Liver (tissue), 9 donors: ENCODE measurements around the gene C16orf78. TPM values are rescaled to one million over a fixed set of nuclear protein-coding genes. Genes with fewer than 3 reads are reported as not detected.

ENCODE experiments used
- DNase-seq: peaks from one replicate; pipeline ENCODE4 v3.0.0-alpha.2; 2017; ENCODE audit warnings: low spot score
- H3K27ac ChIP-seq, 2 donors: one replicate each; pipeline ENCODE4 v1.7.0; 2013; ENCODE audit warnings: inconsistent platforms in 2 of 2, low read length in 2 of 2, control low read depth in 1 of 2, low read depth in 1 of 2, mild to moderate bottlenecking in 1 of 2
- H3K27me3 ChIP-seq, 4 donors: one replicate each; pipeline versions ENCODE4 v1.6.1 to v1.7.0; 2013; ENCODE audit warnings: low read length in 3 of 4, inconsistent platforms in 1 of 4, mild to moderate bottlenecking in 1 of 4, moderate library complexity in 1 of 4; ENCODE audit not compliant: control insufficient read depth in 4 of 4, insufficient read depth in 4 of 4
- H3K36me3 ChIP-seq, 4 donors: one replicate each; pipeline versions ENCODE4 v1.6.1 to v1.7.0; 2013; ENCODE audit warnings: low read length in 3 of 4, mild to moderate bottlenecking in 3 of 4, low read depth in 1 of 4, moderate library complexity in 1 of 4; ENCODE audit not compliant: control insufficient read depth in 4 of 4, insufficient read depth in 3 of 4
- H3K4me1 ChIP-seq, 4 donors: one replicate each; pipeline versions ENCODE4 v1.6.1 to v1.7.0; 2013; ENCODE audit warnings: low read length in 3 of 4, mild to moderate bottlenecking in 3 of 4, moderate library complexity in 1 of 4; ENCODE audit not compliant: control insufficient read depth in 4 of 4, insufficient read depth in 4 of 4
- H3K4me3 ChIP-seq, 3 donors: one replicate each; pipeline versions ENCODE4 v1.6.1 to v1.7.0; 2013; ENCODE audit warnings: low read length in 3 of 3, control low read depth in 1 of 3, low read depth in 1 of 3, mild to moderate bottlenecking in 1 of 3
- H3K9ac ChIP-seq, 2 donors: one replicate each; pipeline ENCODE4 v1.7.0; 2013; ENCODE audit warnings: low read length in 2 of 2, mild to moderate bottlenecking in 2 of 2, moderate library complexity in 2 of 2, control low read depth in 1 of 2, low read depth in 1 of 2
- H3K9me3 ChIP-seq, 4 donors: one replicate each; pipeline versions ENCODE4 v1.6.1 to v1.7.0; 2013; ENCODE audit warnings: low read length in 3 of 4; ENCODE audit not compliant: control insufficient read depth in 4 of 4
- EGR1 ChIP-seq, 2 donors: IDR thresholded peaks; 2 replicates each; pipeline ENCODE4 v1.6.1; 2016 to 2018; ENCODE audit warnings: antibody characterized with exemption in 2 of 2, low read depth in 2 of 2
- FOXA1 ChIP-seq: IDR thresholded peaks from 2 replicates; pipeline ENCODE4 v1.6.1; 2016; ENCODE audit warnings: antibody characterized with exemption
- FOXA2 ChIP-seq: IDR thresholded peaks from 2 replicates; pipeline ENCODE4 v1.6.1; 2016; ENCODE audit warnings: antibody characterized with exemption
- GABPA ChIP-seq, 2 donors: IDR thresholded peaks in 1 of 2; conservative IDR thresholded peaks in 1 of 2; 2 replicates each; pipeline ENCODE4 v1.6.1; 2016; ENCODE audit warnings: antibody characterized with exemption in 2 of 2, mild to moderate bottlenecking in 1 of 2, moderate library complexity in 1 of 2
- HNF4A ChIP-seq, 2 donors: conservative IDR thresholded peaks; 2 replicates each; pipeline ENCODE4 v1.6.1; 2016; ENCODE audit warnings: antibody characterized with exemption in 2 of 2, mild to moderate bottlenecking in 2 of 2
- HNF4G ChIP-seq: IDR thresholded peaks from 2 replicates; pipeline ENCODE4 v1.6.1; 2016; ENCODE audit warnings: antibody characterized with exemption
- JUND ChIP-seq, 2 donors: IDR thresholded peaks; 2 replicates each; pipeline ENCODE4 v1.6.1; 2016; ENCODE audit warnings: antibody characterized with exemption in 2 of 2
- NR2F2 ChIP-seq: IDR thresholded peaks from 2 replicates; pipeline ENCODE4 v1.6.1; 2016; ENCODE audit warnings: antibody characterized with exemption
- RXRA ChIP-seq, 2 donors: IDR thresholded peaks; 2 replicates each; pipeline ENCODE4 v1.6.1; 2017 to 2018; ENCODE audit warnings: antibody characterized with exemption in 2 of 2, mild to moderate bottlenecking in 1 of 2
- SP1 ChIP-seq: IDR thresholded peaks from 2 replicates; pipeline ENCODE4 v1.6.1; 2018; ENCODE audit warnings: antibody characterized with exemption, mild to moderate bottlenecking
- TAF1 ChIP-seq: conservative IDR thresholded peaks from 2 replicates; pipeline ENCODE4 v1.6.1; 2016; ENCODE audit warnings: antibody characterized with exemption, mild to moderate bottlenecking
- YY1 ChIP-seq: IDR thresholded peaks from 2 replicates; pipeline ENCODE4 v1.6.1; 2016; ENCODE audit warnings: antibody characterized with exemption, mild to moderate bottlenecking
- WGBS: extraction: QIAGEN DNeasy Blood & Tissue Kit; methylation state at CpG from one replicate; pipeline ENCODE4 v1.1.7; 2013; 5-methylcytosine and 5-hydroxymethylcytosine counted together
- polyA plus RNA-seq, 2 donors: library from polyadenylated mRNA; stranded (reverse) in 1 of 2; unstranded in 1 of 2; fragments of 200-250 nt in 1 of 2; fragments of >200 nt in 1 of 2; fragmentation: Nextera tagmentation in 1 of 2; extraction: Ambion mirVana in 1 of 2; gene quantifications; one replicate each; pipeline versions ENCODE4 v1.2.1 to v1.2.3, GENCODE V29; 2013 to 2015
- total RNA-seq, 2 donors: library from RNA; depleted of rRNA; stranded (reverse); fragments of >200 nt; gene quantifications; one replicate each; pipeline ENCODE4 v1.2.3, GENCODE V29; 2014
- TF ChIP-seq, protein P1 (sequence below): IDR thresholded peaks from 2 replicates; pipeline ENCODE4 v1.6.1; 2016; ENCODE audit warnings: antibody characterized with exemption
- TF ChIP-seq, protein P2 (sequence below): fragments of 150-350 bp; IDR thresholded peaks from 2 replicates; pipeline ENCODE4 v1.5.1; 2017; ENCODE audit warnings: improper control_type of control experiment, low read depth, low read length; ENCODE audit not compliant: missing input control
- TF ChIP-seq, protein P3 (sequence below): IDR thresholded peaks from 2 replicates; pipeline ENCODE4 v1.6.1; 2016; ENCODE audit warnings: antibody characterized with exemption
- TF ChIP-seq, protein P4 (sequence below): IDR thresholded peaks from 2 replicates; pipeline ENCODE4 v1.6.1; 2016; ENCODE audit warnings: antibody characterized with exemption, mild to moderate bottlenecking
- donor health status: healthy.
- donor health status: healthy.
- donor health status: healthy.
- donor health status: healthy.
- donor health status: healthy.

C16orf78 gene
- total and polyA plus RNA-seq, 4 donors, result not detected

DNA sequence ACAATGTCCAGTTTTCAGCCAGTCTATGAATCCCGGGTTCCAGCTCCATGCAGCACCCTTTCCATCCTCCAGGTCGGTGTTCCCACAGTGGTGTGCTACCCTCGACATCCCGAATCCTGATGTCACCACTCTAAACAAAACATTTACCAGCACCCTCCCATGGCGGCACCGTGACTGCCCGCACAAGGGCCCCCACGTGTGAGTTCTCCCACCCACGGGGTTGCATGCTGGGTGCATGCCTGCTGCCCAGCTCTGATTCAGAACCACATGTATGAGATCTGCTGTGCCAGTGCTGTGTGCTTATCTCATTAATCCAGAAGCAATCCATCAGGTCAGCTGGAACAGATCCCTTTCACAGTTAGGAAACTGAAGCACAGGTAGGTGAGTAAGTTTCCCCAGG lies 57.4 kb downstream of the C16orf78 start:
- Histone ChIP-seq H3K4me1 (no peaks in the 10 kb centered on the region), H3K4me3 (no peak overlapping the region), H3K9ac (no peak overlapping the region), H3K9me3 (peaks cover 0 to 5% (median under 1%) of the 10 kb centered on the region in 4 donors), H3K27me3 (no peaks in the 10 kb centered on the region), H3K27ac (no peak overlapping the region), H3K36me3 (no peaks in the 10 kb centered on the region)
- no peak for TF ChIP-seq SP1
- no peak for TF ChIP-seq HNF4A (conservative IDR thresholded peaks at IDR 0.05)
- TF ChIP-seq EGR1 (IDR thresholded peaks at IDR 0.05; ENCODE audit: low read depth in 2 of 2), result no peak
- no peak for TF ChIP-seq FOXA1
- TF ChIP-seq, protein P1, sequence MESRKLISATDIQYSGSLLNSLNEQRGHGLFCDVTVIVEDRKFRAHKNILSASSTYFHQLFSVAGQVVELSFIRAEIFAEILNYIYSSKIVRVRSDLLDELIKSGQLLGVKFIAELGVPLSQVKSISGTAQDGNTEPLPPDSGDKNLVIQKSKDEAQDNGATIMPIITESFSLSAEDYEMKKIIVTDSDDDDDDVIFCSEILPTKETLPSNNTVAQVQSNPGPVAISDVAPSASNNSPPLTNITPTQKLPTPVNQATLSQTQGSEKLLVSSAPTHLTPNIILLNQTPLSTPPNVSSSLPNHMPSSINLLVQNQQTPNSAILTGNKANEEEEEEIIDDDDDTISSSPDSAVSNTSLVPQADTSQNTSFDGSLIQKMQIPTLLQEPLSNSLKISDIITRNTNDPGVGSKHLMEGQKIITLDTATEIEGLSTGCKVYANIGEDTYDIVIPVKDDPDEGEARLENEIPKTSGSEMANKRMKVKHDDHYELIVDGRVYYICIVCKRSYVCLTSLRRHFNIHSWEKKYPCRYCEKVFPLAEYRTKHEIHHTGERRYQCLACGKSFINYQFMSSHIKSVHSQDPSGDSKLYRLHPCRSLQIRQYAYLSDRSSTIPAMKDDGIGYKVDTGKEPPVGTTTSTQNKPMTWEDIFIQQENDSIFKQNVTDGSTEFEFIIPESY, result no peak
- TF ChIP-seq RXRA (IDR thresholded peaks at IDR 0.05), result no peak
- no peak for TF ChIP-seq YY1
- TF ChIP-seq, protein P2, sequence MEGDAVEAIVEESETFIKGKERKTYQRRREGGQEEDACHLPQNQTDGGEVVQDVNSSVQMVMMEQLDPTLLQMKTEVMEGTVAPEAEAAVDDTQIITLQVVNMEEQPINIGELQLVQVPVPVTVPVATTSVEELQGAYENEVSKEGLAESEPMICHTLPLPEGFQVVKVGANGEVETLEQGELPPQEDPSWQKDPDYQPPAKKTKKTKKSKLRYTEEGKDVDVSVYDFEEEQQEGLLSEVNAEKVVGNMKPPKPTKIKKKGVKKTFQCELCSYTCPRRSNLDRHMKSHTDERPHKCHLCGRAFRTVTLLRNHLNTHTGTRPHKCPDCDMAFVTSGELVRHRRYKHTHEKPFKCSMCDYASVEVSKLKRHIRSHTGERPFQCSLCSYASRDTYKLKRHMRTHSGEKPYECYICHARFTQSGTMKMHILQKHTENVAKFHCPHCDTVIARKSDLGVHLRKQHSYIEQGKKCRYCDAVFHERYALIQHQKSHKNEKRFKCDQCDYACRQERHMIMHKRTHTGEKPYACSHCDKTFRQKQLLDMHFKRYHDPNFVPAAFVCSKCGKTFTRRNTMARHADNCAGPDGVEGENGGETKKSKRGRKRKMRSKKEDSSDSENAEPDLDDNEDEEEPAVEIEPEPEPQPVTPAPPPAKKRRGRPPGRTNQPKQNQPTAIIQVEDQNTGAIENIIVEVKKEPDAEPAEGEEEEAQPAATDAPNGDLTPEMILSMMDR, result no peak
- TF ChIP-seq, protein P3, sequence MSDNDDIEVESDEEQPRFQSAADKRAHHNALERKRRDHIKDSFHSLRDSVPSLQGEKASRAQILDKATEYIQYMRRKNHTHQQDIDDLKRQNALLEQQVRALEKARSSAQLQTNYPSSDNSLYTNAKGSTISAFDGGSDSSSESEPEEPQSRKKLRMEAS, result no peak
- TF ChIP-seq GABPA (IDR thresholded peaks at IDR 0.05 in 1 of 2, conservative IDR thresholded peaks at IDR 0.05 in 1 of 2), result no peak
- TF ChIP-seq, protein P4, sequence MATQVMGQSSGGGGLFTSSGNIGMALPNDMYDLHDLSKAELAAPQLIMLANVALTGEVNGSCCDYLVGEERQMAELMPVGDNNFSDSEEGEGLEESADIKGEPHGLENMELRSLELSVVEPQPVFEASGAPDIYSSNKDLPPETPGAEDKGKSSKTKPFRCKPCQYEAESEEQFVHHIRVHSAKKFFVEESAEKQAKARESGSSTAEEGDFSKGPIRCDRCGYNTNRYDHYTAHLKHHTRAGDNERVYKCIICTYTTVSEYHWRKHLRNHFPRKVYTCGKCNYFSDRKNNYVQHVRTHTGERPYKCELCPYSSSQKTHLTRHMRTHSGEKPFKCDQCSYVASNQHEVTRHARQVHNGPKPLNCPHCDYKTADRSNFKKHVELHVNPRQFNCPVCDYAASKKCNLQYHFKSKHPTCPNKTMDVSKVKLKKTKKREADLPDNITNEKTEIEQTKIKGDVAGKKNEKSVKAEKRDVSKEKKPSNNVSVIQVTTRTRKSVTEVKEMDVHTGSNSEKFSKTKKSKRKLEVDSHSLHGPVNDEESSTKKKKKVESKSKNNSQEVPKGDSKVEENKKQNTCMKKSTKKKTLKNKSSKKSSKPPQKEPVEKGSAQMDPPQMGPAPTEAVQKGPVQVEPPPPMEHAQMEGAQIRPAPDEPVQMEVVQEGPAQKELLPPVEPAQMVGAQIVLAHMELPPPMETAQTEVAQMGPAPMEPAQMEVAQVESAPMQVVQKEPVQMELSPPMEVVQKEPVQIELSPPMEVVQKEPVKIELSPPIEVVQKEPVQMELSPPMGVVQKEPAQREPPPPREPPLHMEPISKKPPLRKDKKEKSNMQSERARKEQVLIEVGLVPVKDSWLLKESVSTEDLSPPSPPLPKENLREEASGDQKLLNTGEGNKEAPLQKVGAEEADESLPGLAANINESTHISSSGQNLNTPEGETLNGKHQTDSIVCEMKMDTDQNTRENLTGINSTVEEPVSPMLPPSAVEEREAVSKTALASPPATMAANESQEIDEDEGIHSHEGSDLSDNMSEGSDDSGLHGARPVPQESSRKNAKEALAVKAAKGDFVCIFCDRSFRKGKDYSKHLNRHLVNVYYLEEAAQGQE, result no peak
- no peak for TF ChIP-seq NR2F2
- TF ChIP-seq HNF4G, result no peak
- no peak for TF ChIP-seq FOXA2
- no peak for TF ChIP-seq TAF1
- no peak for TF ChIP-seq JUND (IDR thresholded peaks at IDR 0.05)
- 87% methylated on average over 9 of the region's 9 CpGs for WGBS
- no peak for DNase-seq

DNA sequence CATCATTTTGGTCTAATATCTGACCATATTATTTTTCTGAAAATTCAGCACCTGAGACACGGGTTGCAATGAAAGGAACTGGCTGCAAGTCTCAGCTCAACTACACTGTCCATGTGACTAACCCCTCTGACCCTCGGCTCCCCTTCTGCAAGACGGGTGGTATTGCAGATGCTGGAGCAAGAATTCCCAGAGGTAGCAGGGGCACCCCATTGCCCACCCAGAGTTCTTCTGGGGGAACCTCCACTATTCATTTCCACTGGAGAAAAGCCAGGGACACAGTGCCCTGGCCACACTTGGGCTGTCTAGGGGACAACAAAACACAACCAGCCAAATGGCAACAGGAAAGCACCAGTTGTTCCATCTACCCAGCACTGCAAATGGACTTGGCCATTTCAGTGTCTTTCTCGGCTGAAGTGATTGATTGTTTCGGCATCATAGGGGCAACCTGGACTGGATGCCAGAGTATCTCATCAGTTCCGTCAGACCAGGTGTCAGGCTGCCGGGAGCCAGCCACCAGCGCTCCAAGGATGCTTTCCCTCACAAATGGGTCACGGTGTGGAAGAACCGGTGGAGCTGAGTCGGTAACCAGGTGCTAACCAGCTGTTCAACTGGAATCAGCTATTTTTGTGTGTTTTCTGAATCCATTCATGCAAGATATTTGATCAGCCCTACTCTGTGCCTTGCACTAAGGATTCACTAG lies 58.1 kb downstream of the C16orf78 start:
- no peaks in the 10 kb centered on the region for H3K4me1 ChIP-seq
- TF ChIP-seq FOXA2 (no peak), TAF1 (no peak), FOXA1 (no peak), HNF4A (conservative IDR thresholded peaks at IDR 0.05) (no peak)
- no peaks in the 10 kb centered on the region for H3K27me3 ChIP-seq
- no peak overlapping the region for H3K4me3 ChIP-seq
- peaks cover 0 to 5% (median under 1%) of the 10 kb centered on the region in 4 donors for H3K9me3 ChIP-seq
- WGBS, result 84% methylated on average over 11 of the region's 11 CpGs
- no peak overlapping the region for H3K27ac ChIP-seq
- H3K9ac ChIP-seq, result no peak overlapping the region
- no peaks in the 10 kb centered on the region for H3K36me3 ChIP-seq
- no peak for DNase-seq
